Panc1 (cell line): ENCODE results near the gene DBT. TPM values are rescaled to one million over a fixed set of nuclear protein-coding genes. Genes with fewer than 3 reads are reported as not detected.

Experiments used
- ATAC-seq: fragments of 200-7000 bp; cut with Tn5 transposase; 2 replicates; pipeline ENCODE4 v1.9.1; 2020; ENCODE audit warnings: mild to moderate bottlenecking, moderate library complexity
- BruUV-seq: library from RNA; stranded (reverse); fragments of 400-500 nt; replicated peaks from 2 replicates; lab custom pipeline; 2021; lab: Mats Ljungman, UMichigan
- CTCF ChIA-PET: fragments of 300-600 bp; sonication (Branson Sonifier 250); formaldehyde crosslinking; loops from one replicate; lab custom pipeline; 2022; ENCODE audit warnings: antibody characterized with exemption; lab: Charles Lee
- POLR2A ChIA-PET: fragments of 300-600 bp; sonication (Branson Sonifier 250); formaldehyde crosslinking; loops from one replicate; lab custom pipeline; 2022; ENCODE audit warnings: antibody characterized with exemption; lab: Charles Lee
- DNase-seq: peaks from one replicate; pipeline ENCODE4 v3.0.0-alpha.2; 2010; ENCODE audit warnings: low read depth, low spot score
- H3K27ac ChIP-seq: 2 replicates; pipeline ENCODE4 v1.5.1; 2011; ENCODE audit warnings: mild to moderate bottlenecking, low read length, inconsistent platforms
- H3K27me3 ChIP-seq: fragments of 200-500 bp; sonication (Bioruptor generic); 2 replicates; pipeline ENCODE4 v1.6.0; 2014; ENCODE audit warnings: low read length, inconsistent platforms; ENCODE audit not compliant: control insufficient read depth, insufficient read depth
- H3K36me3 ChIP-seq: fragments of 200-500 bp; sonication (Bioruptor generic); 2 replicates; pipeline ENCODE4 v1.5.1; 2014; ENCODE audit warnings: inconsistent platforms, mild to moderate bottlenecking, low read length, moderate library complexity; ENCODE audit not compliant: control insufficient read depth, insufficient read depth
- H3K4me1 ChIP-seq: 2 replicates; pipeline ENCODE4 v1.5.1; 2011; ENCODE audit warnings: inconsistent platforms, mild to moderate bottlenecking, low read length, moderate library complexity; ENCODE audit not compliant: control insufficient read depth, insufficient read depth
- H3K4me3 ChIP-seq, 2 experiments: 2 replicates each; pipeline ENCODE4 v1.5.1; 2011 to 2012; ENCODE audit warnings: low read depth in 2 of 2, low read length in 2 of 2, mild to moderate bottlenecking in 2 of 2, inconsistent platforms in 1 of 2, moderate library complexity in 1 of 2
- H3K9me3 ChIP-seq: fragments of 200-500 bp; sonication (Bioruptor generic); 2 replicates; pipeline ENCODE4 v1.5.1; 2014; ENCODE audit warnings: low read depth, mild to moderate bottlenecking, inconsistent platforms, low read length, moderate library complexity; ENCODE audit not compliant: control insufficient read depth, insufficient read depth
- POLR2AphosphoS5 ChIP-seq: IDR thresholded peaks from 2 replicates; pipeline ENCODE4 v1.6.1; 2012; ENCODE audit warnings: mild to moderate bottlenecking, low read depth, low read length, moderate library complexity
- SIN3A ChIP-seq: IDR thresholded peaks from 2 replicates; pipeline ENCODE4 v1.6.1; 2012; ENCODE audit warnings: low read depth, mild to moderate bottlenecking, low read length, moderate library complexity, borderline replicate concordance; ENCODE audit not compliant: insufficient read depth
- TCF7L2 ChIP-seq: IDR thresholded peaks from 2 replicates; pipeline ENCODE4 v1.6.1; 2011; ENCODE audit warnings: mild to moderate bottlenecking, low read depth, low read length, inconsistent platforms
- in situ Hi-C: cut with HindIII; loops from 2 replicates; pipeline ENCODE4 v1.10.0; 2016; ENCODE audit warnings: low sequenced_read_pairs, low pct_unique_long_range_greater_than_20kb
- intact Hi-C: fragments of 100-400 bp; cut with micrococcal nuclease; formaldehyde crosslinking; loops from one replicate; pipeline ENCODE4 v1.10.0; 2022; ENCODE audit not compliant: unreplicated experiment
- total RNA-seq: library from RNA; stranded (reverse); gene quantifications from one replicate; pipeline ENCODE4 v1.2.1, GENCODE V29; 2021; ENCODE audit not compliant: unreplicated experiment
- TF ChIP-seq, protein P1 (sequence below): fragments of 450-650 bp; IDR thresholded peaks from 2 replicates; pipeline ENCODE4 v1.5.1; 2017; ENCODE audit warnings: mild to moderate bottlenecking
- TF ChIP-seq, protein P2 (sequence below), 2 experiments: IDR thresholded peaks; 2 replicates each; pipeline ENCODE4 v1.6.1; 2011 to 2012; ENCODE audit warnings: low read depth in 2 of 2, control low read depth in 1 of 2, low read length in 1 of 2, mild to moderate bottlenecking in 1 of 2, moderate library complexity in 1 of 2; ENCODE audit not compliant: insufficient read depth in 1 of 2

The DBT gene
- total RNA-seq, 1 experiment from 2014 or later = 5.2 TPM

DNA sequence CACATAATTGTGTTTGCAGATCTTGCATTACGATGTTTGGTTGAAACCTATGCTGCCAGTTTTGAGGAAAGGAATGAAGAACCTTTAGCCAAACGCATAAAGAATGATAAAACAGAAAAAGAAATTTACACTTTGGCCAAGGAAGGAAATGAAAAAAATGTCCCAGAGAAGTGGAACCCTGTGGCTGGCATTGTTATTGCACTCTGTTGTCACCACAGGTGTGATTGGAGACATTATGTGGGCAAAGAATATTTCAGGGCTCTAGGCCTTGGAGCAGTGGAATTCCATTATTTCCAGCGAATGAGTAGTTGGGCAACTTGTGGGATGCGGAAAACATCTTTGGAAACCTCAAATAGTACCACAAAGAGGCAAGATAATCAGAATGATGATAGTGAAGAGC lies 101.8 kb downstream of the DBT start:
- intact Hi-C loops = no loop called here
- POLR2A ChIA-PET = no interaction called here
- ATAC-seq = no peak
- H3K27ac ChIP-seq = no peak overlapping the region
- no peak overlapping the region for H3K4me3 ChIP-seq
- BruUV-seq = TSS peak; percentile 35
- in situ Hi-C loops = no loop called here
- no peak for DNase-seq
- CTCF ChIA-PET = no interaction called here
- no peak for TF ChIP-seq SIN3A
- TF ChIP-seq, protein P1, sequence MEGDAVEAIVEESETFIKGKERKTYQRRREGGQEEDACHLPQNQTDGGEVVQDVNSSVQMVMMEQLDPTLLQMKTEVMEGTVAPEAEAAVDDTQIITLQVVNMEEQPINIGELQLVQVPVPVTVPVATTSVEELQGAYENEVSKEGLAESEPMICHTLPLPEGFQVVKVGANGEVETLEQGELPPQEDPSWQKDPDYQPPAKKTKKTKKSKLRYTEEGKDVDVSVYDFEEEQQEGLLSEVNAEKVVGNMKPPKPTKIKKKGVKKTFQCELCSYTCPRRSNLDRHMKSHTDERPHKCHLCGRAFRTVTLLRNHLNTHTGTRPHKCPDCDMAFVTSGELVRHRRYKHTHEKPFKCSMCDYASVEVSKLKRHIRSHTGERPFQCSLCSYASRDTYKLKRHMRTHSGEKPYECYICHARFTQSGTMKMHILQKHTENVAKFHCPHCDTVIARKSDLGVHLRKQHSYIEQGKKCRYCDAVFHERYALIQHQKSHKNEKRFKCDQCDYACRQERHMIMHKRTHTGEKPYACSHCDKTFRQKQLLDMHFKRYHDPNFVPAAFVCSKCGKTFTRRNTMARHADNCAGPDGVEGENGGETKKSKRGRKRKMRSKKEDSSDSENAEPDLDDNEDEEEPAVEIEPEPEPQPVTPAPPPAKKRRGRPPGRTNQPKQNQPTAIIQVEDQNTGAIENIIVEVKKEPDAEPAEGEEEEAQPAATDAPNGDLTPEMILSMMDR = no peak
- no peak for TF ChIP-seq TCF7L2
- TF ChIP-seq POLR2AphosphoS5 = no peak
- TF ChIP-seq, protein P2, sequence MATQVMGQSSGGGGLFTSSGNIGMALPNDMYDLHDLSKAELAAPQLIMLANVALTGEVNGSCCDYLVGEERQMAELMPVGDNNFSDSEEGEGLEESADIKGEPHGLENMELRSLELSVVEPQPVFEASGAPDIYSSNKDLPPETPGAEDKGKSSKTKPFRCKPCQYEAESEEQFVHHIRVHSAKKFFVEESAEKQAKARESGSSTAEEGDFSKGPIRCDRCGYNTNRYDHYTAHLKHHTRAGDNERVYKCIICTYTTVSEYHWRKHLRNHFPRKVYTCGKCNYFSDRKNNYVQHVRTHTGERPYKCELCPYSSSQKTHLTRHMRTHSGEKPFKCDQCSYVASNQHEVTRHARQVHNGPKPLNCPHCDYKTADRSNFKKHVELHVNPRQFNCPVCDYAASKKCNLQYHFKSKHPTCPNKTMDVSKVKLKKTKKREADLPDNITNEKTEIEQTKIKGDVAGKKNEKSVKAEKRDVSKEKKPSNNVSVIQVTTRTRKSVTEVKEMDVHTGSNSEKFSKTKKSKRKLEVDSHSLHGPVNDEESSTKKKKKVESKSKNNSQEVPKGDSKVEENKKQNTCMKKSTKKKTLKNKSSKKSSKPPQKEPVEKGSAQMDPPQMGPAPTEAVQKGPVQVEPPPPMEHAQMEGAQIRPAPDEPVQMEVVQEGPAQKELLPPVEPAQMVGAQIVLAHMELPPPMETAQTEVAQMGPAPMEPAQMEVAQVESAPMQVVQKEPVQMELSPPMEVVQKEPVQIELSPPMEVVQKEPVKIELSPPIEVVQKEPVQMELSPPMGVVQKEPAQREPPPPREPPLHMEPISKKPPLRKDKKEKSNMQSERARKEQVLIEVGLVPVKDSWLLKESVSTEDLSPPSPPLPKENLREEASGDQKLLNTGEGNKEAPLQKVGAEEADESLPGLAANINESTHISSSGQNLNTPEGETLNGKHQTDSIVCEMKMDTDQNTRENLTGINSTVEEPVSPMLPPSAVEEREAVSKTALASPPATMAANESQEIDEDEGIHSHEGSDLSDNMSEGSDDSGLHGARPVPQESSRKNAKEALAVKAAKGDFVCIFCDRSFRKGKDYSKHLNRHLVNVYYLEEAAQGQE (IDR thresholded peaks at IDR 0.05; ENCODE audit: insufficient read depth in 1 of 2, low read depth in 2 of 2, low read length in 1 of 2) = no peak
- H3K4me1 ChIP-seq = no peaks in the 10 kb centered on the region
- H3K36me3 ChIP-seq = peaks cover 8% of the 10 kb centered on the region
- H3K9me3 ChIP-seq = no peaks in the 10 kb centered on the region
- no peaks in the 10 kb centered on the region for H3K27me3 ChIP-seq

DNA sequence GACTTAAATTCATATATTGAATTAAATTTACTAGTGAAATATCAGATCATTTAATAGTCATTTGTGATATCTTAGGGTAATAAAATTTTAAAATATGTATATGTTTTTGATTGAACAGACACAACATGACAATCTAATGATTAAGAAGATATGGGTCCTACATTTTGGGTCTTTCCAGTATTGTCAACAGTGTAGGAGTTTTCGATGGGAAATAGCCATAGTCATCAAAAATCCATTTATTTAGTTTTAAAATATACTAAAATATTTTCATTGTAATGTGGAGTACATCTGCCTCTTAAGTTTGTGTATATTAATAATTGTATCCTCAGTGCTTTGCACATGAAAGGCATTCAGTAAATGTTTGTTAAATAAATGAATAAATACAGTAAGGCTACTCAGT lies 102.7 kb downstream of the DBT start:
- Histone ChIP-seq H3K9me3 (no peaks in the 10 kb centered on the region), H3K27me3 (no peaks in the 10 kb centered on the region), H3K4me3 (no peak overlapping the region), H3K27ac (no peak overlapping the region), H3K36me3 (peaks cover 8% of the 10 kb centered on the region), H3K4me1 (no peaks in the 10 kb centered on the region)
- TF ChIP-seq, protein P1 = no peak
- TF ChIP-seq TCF7L2 = no peak
- TF ChIP-seq, protein P2 (IDR thresholded peaks at IDR 0.05; ENCODE audit: insufficient read depth in 1 of 2, low read depth in 2 of 2, low read length in 1 of 2) = no peak
- no peak for TF ChIP-seq SIN3A
- no TSS peak for BruUV-seq
- intact Hi-C loops (no loop called here), in situ Hi-C loops (no loop called here)
- ChIA-PET CTCF (no interaction called here), POLR2A (no interaction called here)
- ATAC-seq (no peak), DNase-seq (no peak)
